HT1080 (cell line): ENCODE results near the gene HOXC5. TPM values are rescaled to one million over a fixed set of nuclear protein-coding genes. Genes with fewer than 3 reads are reported as not detected.

Experiments used
- DNase-seq: peaks from one replicate; pipeline ENCODE4 v3.0.0-alpha.2; 2015; ENCODE audit warnings: low read depth
- total RNA-seq: library from RNA; depleted of rRNA; stranded (reverse); fragments of >200 nt; shearing (Covaris generic); gene quantifications from 2 replicates; pipeline ENCODE4 v1.2.3, GENCODE V29; 2014

HOXC5 gene
- total RNA-seq, 1 experiment from 2014 or later, result 2.3 TPM

DNA sequence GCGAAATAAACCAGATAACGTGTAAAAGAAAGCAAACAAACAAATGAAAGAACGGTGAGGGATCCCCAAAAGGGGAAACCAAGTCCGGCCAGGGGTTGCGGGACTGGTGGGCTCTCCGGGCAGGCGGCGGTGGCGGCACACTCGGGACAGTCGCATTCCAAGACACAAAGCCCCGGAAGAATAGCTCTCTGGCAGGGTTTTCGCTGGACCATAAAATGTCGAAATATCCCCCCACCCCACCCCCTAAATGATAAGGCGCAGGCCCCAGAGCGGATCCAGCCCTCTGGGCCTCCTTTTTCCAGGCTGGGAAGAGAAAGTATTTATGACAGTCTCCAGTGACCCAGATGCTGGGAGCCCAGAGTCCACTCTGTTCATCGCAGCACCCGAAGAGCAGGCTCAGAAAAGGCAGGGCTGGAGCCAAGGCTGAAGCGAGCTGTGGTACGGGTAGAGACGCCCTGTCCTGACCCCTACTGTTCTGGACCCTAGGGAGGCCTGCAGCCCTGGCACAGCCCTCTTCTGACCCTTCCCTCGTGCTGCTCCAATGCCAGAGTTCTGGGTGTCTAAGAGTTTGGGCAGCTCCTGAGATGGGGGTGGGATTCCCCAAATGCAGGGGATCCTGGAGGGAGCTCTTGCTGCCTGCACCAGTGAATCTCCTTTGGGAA lies 26.2 kb upstream of the HOXC5 start:
- DNase-seq, result no peak

DNA sequence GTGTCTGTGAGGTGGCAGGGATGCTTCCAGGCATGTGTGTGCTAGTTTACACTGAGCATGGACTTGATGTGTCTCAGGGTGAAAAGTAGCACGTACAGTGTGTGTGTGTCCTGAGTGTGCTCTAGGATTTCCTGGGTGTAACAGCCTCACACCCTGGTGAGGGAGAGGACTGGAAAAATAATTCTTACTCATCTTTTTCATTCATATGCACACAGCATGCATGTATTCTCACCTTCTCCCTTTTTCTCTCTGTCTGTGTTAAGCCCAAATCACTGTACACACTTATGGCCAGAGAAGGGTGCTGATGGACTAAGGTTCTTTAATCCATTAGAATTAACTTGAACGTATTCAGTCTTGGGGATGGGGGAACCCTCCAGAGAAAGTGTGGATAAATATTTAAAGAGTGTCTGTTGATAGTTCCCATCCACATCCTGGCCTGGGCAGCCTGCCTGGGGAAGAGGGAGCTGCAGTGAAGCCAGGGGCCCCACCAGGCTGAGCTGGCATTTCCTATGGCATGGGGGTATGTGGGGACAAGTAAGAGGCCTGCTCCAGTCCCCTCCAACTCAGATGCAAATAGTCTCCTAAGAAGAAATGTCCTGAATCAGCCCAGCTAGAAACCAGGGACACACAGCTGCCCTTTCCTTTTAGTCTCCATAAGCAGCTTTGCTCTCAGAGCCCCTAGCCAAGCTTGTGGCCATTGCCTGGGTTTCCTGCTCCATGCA lies 25.2 kb upstream of the HOXC5 start:
- no peak for DNase-seq

- no peak for DNase-seq
Observed at GRCh38 chr12:54008260-54008552, 24.6 kb upstream of the HOXC5 start.

DNA sequence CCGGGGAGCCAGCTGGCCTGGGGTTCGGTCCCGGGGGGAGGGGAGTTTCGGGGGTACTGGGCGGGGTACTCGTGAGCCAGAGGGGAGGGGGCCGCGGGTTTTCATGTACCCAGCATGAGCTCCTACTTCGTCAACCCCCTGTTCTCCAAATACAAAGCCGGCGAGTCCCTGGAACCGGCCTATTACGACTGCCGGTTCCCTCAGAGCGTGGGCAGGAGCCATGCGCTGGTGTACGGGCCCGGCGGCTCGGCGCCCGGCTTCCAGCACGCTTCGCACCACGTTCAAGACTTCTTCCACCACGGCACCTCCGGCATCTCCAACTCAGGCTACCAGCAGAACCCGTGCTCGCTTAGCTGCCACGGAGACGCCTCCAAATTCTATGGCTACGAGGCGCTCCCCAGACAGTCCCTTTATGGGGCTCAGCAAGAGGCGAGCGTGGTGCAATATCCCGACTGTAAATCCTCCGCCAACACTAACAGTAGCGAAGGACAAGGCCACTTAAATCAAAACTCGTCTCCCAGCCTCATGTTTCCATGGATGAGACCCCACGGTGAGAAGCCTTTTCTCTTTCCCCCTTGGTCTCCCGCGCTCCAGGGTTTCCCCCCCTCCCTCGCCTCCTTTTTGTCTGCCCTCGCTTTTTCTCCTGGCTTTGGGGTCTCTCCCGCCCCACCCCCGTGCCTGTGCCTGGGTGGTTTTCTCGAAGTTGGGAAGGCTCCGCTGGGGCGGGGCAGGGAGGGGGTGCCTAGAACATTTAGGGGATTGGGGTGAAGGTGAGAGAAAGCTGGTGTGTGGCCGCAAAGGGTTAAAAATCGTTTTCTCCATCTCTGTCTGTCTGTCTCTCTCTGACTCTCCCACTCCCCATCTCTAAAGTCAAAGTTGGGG lies 23.4 kb upstream of the HOXC5 start:
- no peak for DNase-seq

GRCh38 chr12:54010053-54010971 lies 22.5 kb upstream of the HOXC5 start:
- DNase-seq, result no peak

GRCh38 chr12:54010972-54011664 lies 21.7 kb upstream of the HOXC5 start:
- no peak for DNase-seq

DNA sequence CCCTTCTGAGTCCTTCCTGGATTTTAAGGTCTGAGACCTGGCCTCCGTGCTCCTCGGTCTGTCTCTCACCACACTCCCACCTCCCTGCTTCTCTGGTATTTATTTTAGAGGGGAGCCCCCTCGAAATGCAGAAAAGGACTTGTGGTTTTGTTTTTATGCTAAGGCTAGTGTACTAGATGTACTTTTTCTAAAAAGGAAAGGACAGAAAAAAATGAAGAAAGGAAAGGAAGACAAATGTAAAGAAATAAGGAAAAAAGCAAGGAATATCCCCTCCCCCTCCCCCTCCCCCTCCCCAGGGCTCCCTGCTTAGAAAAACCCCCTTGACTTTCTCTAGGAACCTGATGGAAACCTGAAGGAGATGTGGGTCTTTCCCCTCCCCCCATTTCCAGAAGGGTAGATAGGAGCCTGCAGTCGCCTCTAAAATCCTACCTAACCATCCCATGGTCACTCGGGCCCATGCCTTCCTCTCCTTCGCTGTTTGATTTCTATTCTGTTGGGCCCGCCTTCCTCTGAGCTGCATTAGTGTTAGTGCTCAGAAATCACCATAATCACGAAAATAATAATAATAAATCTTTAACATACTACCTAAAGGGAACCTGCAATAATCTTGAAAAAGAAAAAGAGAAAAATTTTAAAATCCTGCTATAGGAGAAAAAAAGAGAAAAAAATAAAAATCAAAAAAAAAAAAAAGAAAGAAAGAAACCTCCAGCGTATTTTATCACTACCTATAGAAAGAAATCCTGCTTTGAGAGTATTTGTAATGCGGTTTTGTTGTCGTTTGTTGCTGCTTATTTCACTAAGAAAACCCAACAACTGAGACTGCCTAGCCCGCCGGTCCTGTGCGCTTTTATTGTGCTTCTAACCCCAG lies 21.0 kb upstream of the HOXC5 start:
- DNase-seq, result no peak

- DNase-seq, result no peak
Observed at GRCh38 chr12:54012631-54013409, 20.0 kb upstream of the HOXC5 start.

DNA sequence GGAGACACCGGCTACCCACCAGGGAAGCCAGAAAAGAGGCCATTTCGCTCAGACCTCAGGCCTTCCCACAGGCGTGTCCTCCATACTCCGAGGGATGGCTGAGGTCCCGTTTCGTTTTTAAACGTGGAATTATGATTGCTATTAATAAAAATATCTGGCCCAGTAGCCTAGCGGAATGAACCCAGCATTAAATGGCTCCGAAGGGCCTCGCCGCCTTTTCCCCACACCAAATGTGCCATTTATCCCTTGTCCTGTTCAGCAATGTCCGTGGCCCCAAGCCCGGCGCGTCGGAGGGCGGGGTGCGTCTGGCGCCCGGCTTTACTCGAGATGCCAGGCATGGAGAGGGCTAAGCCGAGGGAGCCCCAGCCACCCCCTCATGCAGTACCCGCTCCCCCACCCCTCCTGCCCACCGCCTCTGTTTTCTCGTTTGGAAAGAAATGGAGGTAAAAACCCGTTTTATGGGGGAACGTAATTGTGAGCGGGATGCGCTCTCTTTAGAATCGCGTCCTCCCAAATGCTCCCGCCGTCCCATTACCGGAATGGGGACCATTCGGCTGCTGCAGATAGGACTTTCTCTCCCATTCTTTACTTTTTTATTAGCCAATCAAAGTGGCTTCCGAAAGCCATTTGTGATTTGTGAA lies 18.4 kb upstream of the HOXC5 start:
- no peak for DNase-seq

DNA sequence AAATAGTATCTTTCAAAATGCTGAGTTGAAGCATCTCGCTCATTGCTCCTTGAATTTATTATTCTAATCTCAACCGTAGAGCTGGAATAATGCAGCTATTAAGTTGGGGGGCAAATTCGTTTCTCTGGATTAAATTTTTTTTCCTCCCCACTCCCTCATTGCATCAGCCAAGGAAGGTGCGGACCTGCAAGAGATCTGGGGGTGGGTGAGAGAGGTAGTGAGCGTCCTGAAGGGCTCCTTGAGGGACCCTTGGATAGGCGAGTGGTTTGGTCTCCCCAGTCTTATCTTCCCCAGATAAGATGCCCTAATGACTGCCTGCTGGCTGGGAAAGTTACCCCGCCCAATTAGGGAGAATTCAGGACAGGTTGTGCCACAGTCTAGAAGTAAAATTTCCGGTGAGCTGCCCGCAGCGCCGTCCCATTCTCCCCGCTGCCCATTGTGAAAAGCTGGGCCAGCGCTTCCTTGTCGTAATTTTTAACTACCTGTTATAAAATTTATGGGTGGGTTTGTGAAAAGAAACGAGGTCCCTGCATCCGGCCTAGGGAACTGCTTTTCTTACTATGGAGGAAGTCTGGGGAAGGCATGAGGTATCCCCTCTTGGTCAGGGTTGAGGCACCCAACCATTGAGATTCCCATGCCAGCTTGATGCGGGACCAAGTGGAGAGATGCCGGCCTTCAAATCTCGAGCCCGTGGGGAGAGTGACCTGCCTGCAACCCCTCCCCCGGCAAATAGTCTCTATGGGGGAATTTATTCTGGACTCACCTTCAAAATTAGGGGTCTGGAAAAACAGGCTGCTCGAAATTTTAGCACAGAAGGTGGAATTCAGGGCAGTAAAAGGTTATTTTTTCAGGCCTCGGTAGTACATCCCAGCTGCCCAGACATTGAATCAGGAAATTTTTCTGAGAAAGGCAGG lies 17.6 kb upstream of the HOXC5 start:
- no peak for DNase-seq

DNA sequence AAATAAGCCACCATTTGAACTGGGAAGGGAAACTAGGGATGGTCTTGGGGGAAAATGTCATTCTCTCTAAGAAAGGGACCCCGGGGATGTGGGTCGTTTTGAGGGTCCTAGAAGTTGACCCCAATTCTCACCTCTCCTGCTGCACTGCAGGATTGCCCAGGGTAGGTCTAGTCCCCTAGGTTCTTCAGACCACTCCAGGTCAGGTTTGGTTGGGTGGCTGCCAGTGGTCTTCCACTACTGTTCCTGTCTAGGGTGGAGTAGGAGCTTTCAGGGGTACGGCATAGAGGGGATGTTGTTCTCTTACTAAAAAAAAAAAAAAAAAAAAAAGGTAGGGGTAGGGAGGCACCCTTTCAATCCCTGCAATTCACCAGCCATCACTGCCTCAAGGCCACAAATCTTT lies 16.8 kb upstream of the HOXC5 start:
- no peak for DNase-seq

DNA sequence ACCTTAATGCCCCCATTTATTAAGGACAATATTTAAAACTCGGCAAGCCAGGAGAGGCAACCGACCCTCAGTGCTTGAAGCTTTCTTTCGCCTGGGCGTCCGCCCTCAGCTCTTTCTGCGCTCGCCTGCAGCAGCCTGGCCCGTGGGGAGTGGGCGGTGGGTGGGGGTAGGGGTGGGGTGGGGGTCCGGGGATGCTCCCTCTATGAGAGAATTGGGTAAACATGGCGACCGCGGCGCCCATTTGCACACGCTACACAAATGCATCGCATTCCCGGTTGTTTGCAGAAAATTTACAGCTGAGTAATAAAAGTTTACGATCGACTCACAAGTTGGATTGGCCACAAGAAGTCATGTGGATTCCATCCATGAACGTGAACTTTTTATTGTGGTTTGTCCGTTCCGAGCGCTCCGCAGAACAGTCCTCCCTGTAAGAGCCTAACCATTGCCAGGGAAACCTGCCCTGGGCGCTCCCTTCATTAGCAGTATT lies 16.3 kb upstream of the HOXC5 start:
- peak; percentile 78 for DNase-seq

GRCh38 chr12:54017027-54017788 lies 15.6 kb upstream of the HOXC5 start:
- DNase-seq, result peak; percentile 24

DNA sequence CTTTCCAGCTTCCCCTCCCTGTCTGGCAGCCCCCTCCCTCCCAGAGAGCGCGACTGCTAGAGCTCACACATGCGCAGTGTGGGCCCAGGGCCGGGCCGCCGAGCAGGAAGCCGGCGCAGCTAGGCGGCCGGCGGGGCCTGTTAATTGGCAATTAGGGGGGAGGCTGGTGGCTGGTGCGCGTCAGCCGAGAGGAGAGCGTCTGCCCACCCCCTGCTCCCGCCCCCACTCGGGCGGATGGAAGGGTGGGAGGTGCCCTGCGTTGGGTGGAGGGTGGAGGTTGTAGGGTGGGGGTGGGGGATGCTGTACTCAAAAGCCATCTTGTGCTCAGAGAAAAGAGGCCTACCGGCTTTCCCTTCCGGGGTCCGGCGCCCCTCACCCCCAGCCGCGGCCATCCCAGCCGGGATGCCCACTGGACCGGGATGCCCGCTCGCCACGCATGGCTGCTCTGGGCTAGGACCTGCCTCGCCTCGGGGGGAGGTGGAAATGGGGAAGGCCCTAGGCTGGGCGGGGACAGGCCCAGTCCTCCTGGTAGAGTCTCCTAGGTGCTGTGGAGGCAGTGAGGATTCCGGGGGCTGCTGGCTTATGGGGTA lies 14.9 kb upstream of the HOXC5 start:
- peak; percentile 95 for DNase-seq

GRCh38 chr12:54018468-54018984 lies 14.3 kb upstream of the HOXC5 start:
- DNase-seq, result peak; percentile 58
